HEK293 (cell line): Measurements from ENCODE around the gene MAPK14.

Experiments
- CTCF ChIA-PET: fragments of 350-600 bp; formaldehyde crosslinking; extraction: SDS; loops from one replicate; lab custom pipeline; 2021; ENCODE audit warnings: antibody characterized with exemption; lab: Yijun Ruan, JAX
- POLR2A ChIA-PET: fragments of 300-600 bp; formaldehyde crosslinking; extraction: SDS; loops from one replicate; lab custom pipeline; 2020; ENCODE audit warnings: antibody characterized with exemption, inconsistent platforms; lab: Yijun Ruan, JAX
- H3K27ac ChIP-seq: fragments of 200-500 bp; sonication (Bioruptor generic); 2 replicates; pipeline ENCODE4 v1.5.1; 2014; ENCODE audit warnings: low read depth, low read length, control low read depth, inconsistent platforms; ENCODE audit errors: extremely low read depth
- H3K36me3 ChIP-seq, 2 experiments: fragments of 200-500 bp in 1 of 2; sonication (Bioruptor generic) in 1 of 2; 1 replicate in 1 of 2; 2 replicates in 1 of 2; pipeline ENCODE4 v1.5.1; 2014 to 2017; ENCODE audit warnings: inconsistent platforms in 2 of 2, low read length in 2 of 2; ENCODE audit not compliant: control insufficient read depth in 2 of 2, insufficient read depth in 1 of 2
- H3K4me1 ChIP-seq: fragments of 200-500 bp; sonication (Bioruptor generic); 2 replicates; pipeline ENCODE4 v1.5.1; 2014; ENCODE audit warnings: mild to moderate bottlenecking, low read length, inconsistent platforms; ENCODE audit not compliant: control insufficient read depth, insufficient read depth
- H3K4me3 ChIP-seq: 2 replicates; pipeline ENCODE4 v1.5.1; 2011; ENCODE audit warnings: low read depth, mild to moderate bottlenecking, control low read depth, low read length, moderate library complexity
- H3K9me3 ChIP-seq: fragments of 200-500 bp; sonication (Bioruptor generic); 2 replicates; pipeline ENCODE4 v1.5.1; 2014; ENCODE audit warnings: low read depth, low read length, inconsistent platforms; ENCODE audit not compliant: control insufficient read depth, insufficient read depth
- AEBP2 ChIP-seq: fragments of 450-650 bp; formaldehyde crosslinking; IDR thresholded peaks from 2 replicates; pipeline ENCODE4 v1.5.1; 2016; ENCODE audit warnings: missing biosample characterization, missing genetic modification characterization, borderline replicate concordance
- SCRT2 ChIP-seq: fragments of 450-650 bp; formaldehyde crosslinking; IDR thresholded peaks from 2 replicates; pipeline ENCODE4 v1.5.1; 2016; ENCODE audit warnings: missing biosample characterization, missing genetic modification characterization
- YY2 ChIP-seq: fragments of 450-650 bp; formaldehyde crosslinking; IDR thresholded peaks from 2 replicates; pipeline ENCODE4 v1.5.1; 2016; ENCODE audit warnings: missing biosample characterization, missing genetic modification characterization
- ZBTB48 ChIP-seq: fragments of 450-650 bp; formaldehyde crosslinking; IDR thresholded peaks from 2 replicates; pipeline ENCODE4 v1.5.1; 2016; ENCODE audit warnings: missing biosample characterization, missing genetic modification characterization
- ZNF169 ChIP-seq: fragments of 450-650 bp; formaldehyde crosslinking; IDR thresholded peaks from 2 replicates; pipeline ENCODE4 v1.5.1; 2016; ENCODE audit warnings: missing biosample characterization, missing genetic modification characterization
- ZNF513 ChIP-seq: fragments of 450-650 bp; IDR thresholded peaks from 2 replicates; pipeline ENCODE4 v1.5.1; 2018; ENCODE audit warnings: missing biosample characterization, missing genetic modification characterization
- ZNF518A ChIP-seq: fragments of 450-650 bp; formaldehyde crosslinking; conservative IDR thresholded peaks from 2 replicates; pipeline ENCODE4 v1.5.1; 2016; ENCODE audit warnings: low read depth, missing biosample characterization, missing genetic modification characterization
- ZNF596 ChIP-seq: fragments of 450-650 bp; IDR thresholded peaks from 2 replicates; pipeline ENCODE4 v1.5.0; 2018; ENCODE audit warnings: missing biosample characterization, mild to moderate bottlenecking, missing genetic modification characterization, moderate library complexity
- ZNF707 ChIP-seq: fragments of 450-650 bp; formaldehyde crosslinking; IDR thresholded peaks from 2 replicates; pipeline ENCODE4 v1.5.1; 2016; ENCODE audit warnings: missing biosample characterization, missing genetic modification characterization

The MAPK14 gene

DNA sequence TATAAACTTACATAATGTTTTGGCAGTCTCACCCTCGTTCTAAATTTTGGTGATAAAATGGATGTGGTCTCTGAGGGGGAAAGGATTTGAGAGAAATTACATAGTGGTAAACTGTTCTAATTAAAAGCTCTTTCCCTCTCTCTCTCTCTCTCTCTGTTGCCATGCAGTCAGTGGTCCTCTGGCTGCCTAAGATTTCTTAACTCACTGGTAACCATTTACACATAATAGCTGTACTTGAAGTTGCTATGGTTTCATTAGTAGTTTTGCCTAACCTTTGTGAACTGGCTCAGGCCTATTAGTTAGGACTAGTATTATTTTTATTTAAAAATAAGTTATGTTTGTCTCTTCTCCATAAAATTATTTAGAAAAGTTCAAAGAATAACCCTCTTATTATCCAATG, 42.0 kb downstream of the MAPK14 start:
- TF ChIP-seq YY2 (tag by site-specific recombination) (no peak), ZNF596 (tag by site-specific recombination) (peak; percentile 67; the same call in 1 of the 2 replicates)
- Histone ChIP-seq H3K4me3 (no peak overlapping the region), H3K9me3 (no peaks in the 10 kb centered on the region), H3K4me1 (peaks cover 31% of the 10 kb centered on the region), H3K27ac (no peak overlapping the region), H3K36me3 (no peaks in the 10 kb centered on the region; a peak in 1 of 3 replicates)
- CTCF ChIA-PET: interaction anchor here (1.1 to 11.1 kb wide), 3 partner anchors 25 to 41 kb away, joined by 3 to 85 read pairs (median 36); partner anchors contain the start of gene MAPK14
- POLR2A ChIA-PET: interaction anchor here (1.6 kb wide), 1 partner anchor 42 kb away, joined by 5 read pairs; the partner anchor contains the start of gene MAPK14

- POLR2A ChIA-PET: no interaction called here
- Histone ChIP-seq H3K27ac (no peak overlapping the region), H3K4me3 (no peak overlapping the region)
- TF ChIP-seq ZNF707 (tag by site-specific recombination) (no peak), AEBP2 (tag by site-specific recombination) (no peak), ZNF518A (no peak), ZNF513 (tag by site-specific recombination) (no peak), ZNF169 (tag by site-specific recombination) (no peak), YY2 (tag by site-specific recombination) (no peak)
- TF ChIP-seq, all 188 proteins: peak for 0
- Histone ChIP-seq H3K4me1 (peaks cover 26% of the 10 kb centered on the region), H3K36me3 (peaks cover 0 to 1% of the 10 kb centered on the region in 2 experiments; a peak in 2 of 3 replicates), H3K9me3 (no peaks in the 10 kb centered on the region)
- CTCF ChIA-PET: interaction anchor here (0.7 to 11.1 kb wide), 4 partner anchors 9 to 42 kb away, joined by 3 to 85 read pairs (median 20); partner anchors contain the start of gene MAPK14
Observed at GRCh38 chr6:36070252-36070651, 42.6 kb downstream of the MAPK14 start.

- Histone ChIP-seq H3K4me3 (no peak overlapping the region), H3K4me1 (peaks cover 17% of the 10 kb centered on the region; the same call in 1 of the 2 replicates), H3K27ac (no peak overlapping the region), H3K9me3 (no peaks in the 10 kb centered on the region), H3K36me3 (peaks cover 0 to 10% of the 10 kb centered on the region in 2 experiments; a peak in 2 of 3 replicates)
- CTCF ChIA-PET: interaction anchor here (0.8 to 11.1 kb wide), 2 partner anchors 23 to 155 kb away, joined by 3 to 85 read pairs; no protein-coding TSS in a partner anchor
- POLR2A ChIA-PET: no interaction called here
- TF ChIP-seq ZBTB48 (no peak), SCRT2 (tag by site-specific recombination) (0 out of 2 replicates have a peak, but pooled peaks have one; percentile 30)
Observed at GRCh38 chr6:36071281-36071680, 43.7 kb downstream of the MAPK14 start.
